K562 (cell line): ENCODE results near the gene RESP18. TPM values are rescaled to one million over a fixed set of nuclear protein-coding genes. Genes with fewer than 3 reads are reported as not detected.

Source experiments
- ETV6 ChIP-seq, 3 experiments: fragments of 150-350 bp in 1 of 3; sonication (generic) in 1 of 3; formaldehyde crosslinking in 1 of 3; IDR thresholded peaks; 2 replicates each; pipeline versions ENCODE4 v1.6.1 to v1.8.0; 2014 to 2022; ENCODE audit warnings: borderline replicate concordance in 2 of 3, low read depth in 2 of 3, antibody characterized with exemption in 1 of 3, low read length in 1 of 3, mild to moderate bottlenecking in 1 of 3, missing genetic modification reagents in 1 of 3
- FIP1L1 ChIP-seq: fragments of 200-400 bp; formaldehyde crosslinking; IDR thresholded peaks from 2 replicates; pipeline ENCODE4 v1.6.1; 2018; ENCODE audit warnings: mild to moderate bottlenecking, low read depth, low read length; ENCODE audit not compliant: poor library complexity, severe bottlenecking
- HMG20A ChIP-seq: fragments of 450-650 bp; formaldehyde crosslinking; conservative IDR thresholded peaks from 2 replicates; pipeline ENCODE4 v1.4.0; 2020; ENCODE audit warnings: mild to moderate bottlenecking, mixed read lengths
- HNRNPUL1 ChIP-seq: fragments of 200-400 bp; formaldehyde crosslinking; IDR thresholded peaks from 2 replicates; pipeline ENCODE4 v1.6.1; 2017; ENCODE audit warnings: low read length
- JUN ChIP-seq, 2 experiments: sonication (generic) in 1 of 2; formaldehyde crosslinking in 1 of 2; IDR thresholded peaks; 2 replicates each; pipeline versions ENCODE4 v1.6.1 to v1.8.0; 2012 to 2022; ENCODE audit warnings: borderline replicate concordance in 2 of 2, mild to moderate bottlenecking in 2 of 2, improper control_type of control experiment in 1 of 2, low read depth in 1 of 2, low read length in 1 of 2, missing genetic modification reagents in 1 of 2
- MTF1 ChIP-seq: fragments of 250-450 bp; sonication (Bioruptor Pico); IDR thresholded peaks from 2 replicates; pipeline ENCODE4 v1.9.0; 2021; ENCODE audit warnings: moderate library complexity, mild to moderate bottlenecking, inconsistent platforms, borderline replicate concordance
- NFYB ChIP-seq: IDR thresholded peaks from 2 replicates; pipeline ENCODE4 v1.6.1; 2011; ENCODE audit warnings: mild to moderate bottlenecking, moderate library complexity; ENCODE audit not compliant: insufficient read length; ENCODE audit errors: extremely low read depth
- POLR2AphosphoS5 ChIP-seq: IDR thresholded peaks from 2 replicates; pipeline ENCODE4 v1.6.1; 2011; ENCODE audit warnings: mild to moderate bottlenecking, low read depth, low read length, moderate library complexity; ENCODE audit not compliant: control insufficient read depth, insufficient read depth
- RBBP5 ChIP-seq: fragments of 200-600 bp; sonication (generic); IDR thresholded peaks from 2 replicates; pipeline ENCODE4 v1.6.1; 2012; ENCODE audit warnings: borderline replicate concordance, mild to moderate bottlenecking, low read length, control low read depth, inconsistent platforms; ENCODE audit not compliant: insufficient read depth, poor library complexity, severe bottlenecking
- RBM22 ChIP-seq: fragments of 200-400 bp; formaldehyde crosslinking; IDR thresholded peaks from 2 replicates; pipeline ENCODE4 v1.6.1; 2018; ENCODE audit warnings: low read length, low read depth; ENCODE audit not compliant: poor library complexity, severe bottlenecking
- RBM25 ChIP-seq: fragments of 200-400 bp; formaldehyde crosslinking; IDR thresholded peaks from 2 replicates; pipeline ENCODE4 v1.6.1; 2018; ENCODE audit warnings: low read length, low read depth, moderate library complexity; ENCODE audit not compliant: severe bottlenecking
- SMARCA5 ChIP-seq: fragments of 450-650 bp; IDR thresholded peaks from 2 replicates; pipeline ENCODE4 v1.6.1; 2016
- SMARCE1 ChIP-seq: fragments of 450-650 bp; IDR thresholded peaks from 2 replicates; pipeline ENCODE4 v1.7.1; 2016; ENCODE audit warnings: mild to moderate bottlenecking
- SPI1 ChIP-seq: IDR thresholded peaks from 2 replicates; pipeline ENCODE4 v1.6.1; 2011; ENCODE audit warnings: low read depth, low read length, control low read depth, borderline replicate concordance
- SREBF1 ChIP-seq: fragments of 150-350 bp; IDR thresholded peaks from 2 replicates; pipeline ENCODE4 v1.6.1; 2014; ENCODE audit warnings: antibody characterized with exemption, low read depth, low read length, borderline replicate concordance
- TAF1 ChIP-seq: IDR thresholded peaks from 2 replicates; pipeline ENCODE4 v1.6.1; 2011; ENCODE audit warnings: mild to moderate bottlenecking, low read length, moderate library complexity; ENCODE audit not compliant: insufficient read depth, control insufficient read depth, severe bottlenecking; ENCODE audit errors: extremely low read depth
- XRCC5 ChIP-seq: fragments of 200-400 bp; formaldehyde crosslinking; IDR thresholded peaks from 2 replicates; pipeline ENCODE4 v1.6.1; 2017; ENCODE audit warnings: low read depth, mild to moderate bottlenecking, low read length
- ZBTB8A ChIP-seq: fragments of 450-650 bp; IDR thresholded peaks from 2 replicates; pipeline ENCODE4 v1.6.1; 2018; ENCODE audit warnings: mild to moderate bottlenecking, moderate library complexity; ENCODE audit not compliant: partially characterized antibody
- ZNF347 ChIP-seq: fragments of 450-650 bp; formaldehyde crosslinking; IDR thresholded peaks from 2 replicates; pipeline ENCODE4 v1.4.0; 2020; ENCODE audit warnings: low read depth, mild to moderate bottlenecking, moderate library complexity
- ZNF431 ChIP-seq: sonication (generic); formaldehyde crosslinking; IDR thresholded peaks from 2 replicates; pipeline ENCODE4 v1.8.0; 2022; ENCODE audit warnings: mild to moderate bottlenecking, missing genetic modification reagents
- ZNF639 ChIP-seq, 2 experiments: fragments of 200-800 bp in 1 of 2; sonication (Bioruptor generic) in 1 of 2; sonication (generic) in 1 of 2; formaldehyde crosslinking in 1 of 2; IDR thresholded peaks in 1 of 2; conservative IDR thresholded peaks in 1 of 2; 2 replicates each; pipeline versions ENCODE4 v1.5.0 to v1.6.1; 2016 to 2020; ENCODE audit warnings: missing compliant biosample characterization in 1 of 2, missing genetic modification characterization in 1 of 2, missing genetic modification reagents in 1 of 2
- polyA plus RNA-seq, 8 experiments: library from polyadenylated mRNA; depleted of rRNA in 4 of 8; stranded (reverse) in 5 of 8; unstranded in 3 of 8; fragments of >200 nt; fragmentation: Nextera tagmentation in 2 of 8; fragmentation: Illumina TruSeq in 1 of 8; extraction: Ambion mirVana in 2 of 8; extraction: Trizol in 1 of 8; gene quantifications; 2 replicates each; pipeline versions ENCODE4 v1.2.1 to v1.2.3, GENCODE V29; 2011 to 2014; ENCODE audit warnings: inconsistent platforms in 1 of 8, missing spikeins in 1 of 8
- total RNA-seq, 7 experiments: library from RNA; depleted of rRNA in 6 of 7; stranded (reverse); fragments of >200 nt in 6 of 7; fragmentation: Illumina TruSeq in 2 of 7; extraction: Trizol in 2 of 7; gene quantifications; 2 replicates each; pipeline versions ENCODE4 v1.2.1 to v1.2.3, GENCODE V29; 2011 to 2021; ENCODE audit warnings: low replicate concordance in 1 of 7
- TF ChIP-seq, protein P1 (sequence below): fragments of 450-650 bp; conservative IDR thresholded peaks from 2 replicates; pipeline ENCODE4 v1.6.1; 2016; ENCODE audit warnings: missing genetic modification characterization, low read depth, mild to moderate bottlenecking, missing compliant biosample characterization, moderate library complexity

Gene RESP18
- total and polyA plus RNA-seq, 9 of the 15 experiments (the other 6 are each of a cell fraction or from before 2014, with no cell fraction given), result not detected

GRCh38 chr2:219294356-219295351, 37.9 kb downstream of the RESP18 start (continued):
- TF ChIP-seq TAF1, result peak; percentile 49
- TF ChIP-seq FIP1L1, result peak; percentile 71
- no peak for TF ChIP-seq ZNF347
- peak; percentile 25 for TF ChIP-seq RBM25
- 0 out of 4 replicates have a peak, but pooled peaks of 1 of the 2 experiments have one; percentile 26 for TF ChIP-seq ZNF639 (CRISPR knock-in tag; conservative IDR thresholded peaks at IDR 0.05 in 1 of 2, IDR thresholded peaks at IDR 0.05 in 1 of 2)
- TF ChIP-seq RBM22, result no peak
- TF ChIP-seq JUN (IDR thresholded peaks at IDR 0.05; ENCODE audit: borderline replicate concordance, low read depth, low read length), result peak; percentile 7; the same call in 1 of the 2 replicates
- TF ChIP-seq JUN (CRISPR knock-in tag; IDR thresholded peaks at IDR 0.05; ENCODE audit: borderline replicate concordance), result no peak
- TF ChIP-seq MTF1 (CRISPR knock-in tag), result no peak
- TF ChIP-seq SPI1, result peak; percentile 81
- 0 out of 2 replicates have a peak, but pooled peaks have one; percentile 28 for TF ChIP-seq POLR2AphosphoS5
- peak; percentile 54 for TF ChIP-seq SMARCE1
- peak; percentile 64 for TF ChIP-seq RBBP5
- no peak for TF ChIP-seq SREBF1
- peak; percentile 53; the same call in 1 of the 2 replicates for TF ChIP-seq SMARCA5
- TF ChIP-seq NFYB, result no peak
- 0 out of 2 replicates have a peak, but pooled peaks have one; percentile 27 for TF ChIP-seq ZNF431 (CRISPR knock-in tag)
- 0 out of 2 replicates have a peak, but pooled peaks have one; percentile 60 for TF ChIP-seq XRCC5
- TF ChIP-seq HNRNPUL1, result no peak
- TF ChIP-seq, protein P1, sequence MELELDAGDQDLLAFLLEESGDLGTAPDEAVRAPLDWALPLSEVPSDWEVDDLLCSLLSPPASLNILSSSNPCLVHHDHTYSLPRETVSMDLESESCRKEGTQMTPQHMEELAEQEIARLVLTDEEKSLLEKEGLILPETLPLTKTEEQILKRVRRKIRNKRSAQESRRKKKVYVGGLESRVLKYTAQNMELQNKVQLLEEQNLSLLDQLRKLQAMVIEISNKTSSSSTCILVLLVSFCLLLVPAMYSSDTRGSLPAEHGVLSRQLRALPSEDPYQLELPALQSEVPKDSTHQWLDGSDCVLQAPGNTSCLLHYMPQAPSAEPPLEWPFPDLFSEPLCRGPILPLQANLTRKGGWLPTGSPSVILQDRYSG (tag), result no peak
- no peak for TF ChIP-seq ZBTB8A
- no peak for TF ChIP-seq HMG20A
- no peak for TF ChIP-seq ETV6 (IDR thresholded peaks at IDR 0.05; ENCODE audit: borderline replicate concordance in 1 of 2, low read depth in 2 of 2, low read length in 1 of 2)
- no peak for TF ChIP-seq ETV6 (CRISPR knock-in tag; IDR thresholded peaks at IDR 0.05; ENCODE audit: borderline replicate concordance)
